Heart right ventricle (tissue), 16 donors: Measurements from ENCODE around the gene TCERG1L. TPM values are rescaled to one million over a fixed set of nuclear protein-coding genes. Genes with fewer than 3 reads are reported as not detected.

Experiments used
- ATAC-seq, 8 donors: fragments of 200-7000 bp; cut with Tn5 transposase; one replicate each; pipeline ENCODE4 v1.9.1; 2020; ENCODE audit warnings: mild to moderate bottlenecking in 8 of 8, moderate library complexity in 8 of 8, moderate number of reproducible peaks in 1 of 8
- DNase-seq, 2 donors: peaks; one replicate each; pipeline ENCODE4 v3.0.0-alpha.2; 2020
- H3K27ac ChIP-seq, 10 donors: fragments of 200-600 bp; sonication (generic) in 2 of 10; one replicate each; pipeline versions ENCODE4 v1.5.0 to v1.8.0; 2020 to 2022; ENCODE audit warnings: mild to moderate bottlenecking in 3 of 10
- H3K27me3 ChIP-seq, 7 donors: fragments of 200-600 bp; one replicate each; pipeline ENCODE4 v1.8.0; 2021 to 2022; ENCODE audit warnings: mild to moderate bottlenecking in 2 of 7
- H3K36me3 ChIP-seq, 9 donors: fragments of 200-600 bp; sonication (generic) in 1 of 9; one replicate each; pipeline versions ENCODE4 v1.5.0 to v1.8.0; 2020 to 2022; ENCODE audit warnings: mild to moderate bottlenecking in 2 of 9
- H3K4me1 ChIP-seq, 9 donors: fragments of 200-600 bp; sonication (generic) in 1 of 9; one replicate each; pipeline versions ENCODE4 v1.5.0 to v1.8.0; 2020 to 2022; ENCODE audit warnings: mild to moderate bottlenecking in 4 of 9
- H3K4me3 ChIP-seq, 10 donors: fragments of 200-600 bp; sonication (generic) in 2 of 10; one replicate each; pipeline versions ENCODE4 v1.5.0 to v1.8.0; 2020 to 2022; ENCODE audit warnings: mild to moderate bottlenecking in 7 of 10, moderate library complexity in 2 of 10
- H3K9me3 ChIP-seq, 11 donors: fragments of 200-600 bp in 10 of 11; sonication (generic) in 2 of 11; one replicate each; pipeline versions ENCODE4 v1.5.0 to v1.8.0; 2013 to 2022; ENCODE audit warnings: mild to moderate bottlenecking in 2 of 11, control low read depth in 1 of 11, moderate library complexity in 1 of 11
- CTCF ChIP-seq, 9 donors: fragments of 200-600 bp; sonication (generic) in 2 of 9; IDR thresholded peaks; one replicate each; pipeline versions ENCODE4 v1.5.0 to v1.8.0; 2021 to 2022; ENCODE audit warnings: antibody characterized with exemption in 9 of 9, mild to moderate bottlenecking in 5 of 9, moderate library complexity in 1 of 9
- WGBS, 2 donors: extraction: QIAGEN DNeasy Blood & Tissue Kit; methylation state at CpG; one replicate each; pipeline ENCODE4 v1.1.7; 2013; ENCODE audit warnings: inconsistent platforms in 1 of 2; 5-methylcytosine and 5-hydroxymethylcytosine counted together
- intact Hi-C, 10 donors: fragments of 100-400 bp; cut with DNase I; formaldehyde crosslinking; loops; one replicate each; pipeline versions ENCODE4 v1.11.1 to v1.14.2; 2022
- polyA plus RNA-seq, 2 donors: library from polyadenylated mRNA; stranded (reverse); fragments of 200-250 nt; gene quantifications; one replicate each; pipeline ENCODE4 v1.2.3, GENCODE V29; 2013
- total RNA-seq, 10 donors: library from RNA; stranded (reverse); fragmentation: NEBNext Ultra II Directional in 3 of 10; extraction: Animal tissue kit (Norgen Biotek cat#: 25700) in 3 of 10; gene quantifications; one replicate each; pipeline versions ENCODE4 v1.2.1 to v1.2.4, GENCODE V29; 2021 to 2023
- donor health status: Arrhythmogenic right ventricular cardiomyopathy.
- donor health status: ischemic (EF 13 %, LVEDD 7.1; RV severe dilation, severe dysfunction).
- donor health status: healthy with polysubstance abuse.
- donor health status: DM: no; HTN: yes; CAD: no.
- donor health status: DM: no; HTN: no; CAD: no.
- donor health status: ischemic (EF 25% LVEDD 6.9; RV normal size, moderate dysfunction).
- donor health status: ischemic (EF 25% LVEDD 5.7; RV mildly dilated, moderate dysfunction).
- donor health status: healthy.
- donor health status: DM: yes; HTN: yes; CAD: no.
- donor health status: Ischemic cardiomyopathy.
- donor health status: ischemic (EF 35%, LVEDD 5.7; RV mildly dilated, moderate dysfunction).
- donor health status: nonischemic (EF 11% LVEDD 7.7; RV severe dilation, severe dysfunction).
- donor health status: DM: yes; HTN: yes; CAD: no.
- donor health status: PGD.
- donor health status: ischemic (EF 29% LVEDD 5.4; RV normal size, mild dysfunction).
- donor health status: nonischemic (EF 23%, LVEDD 6.1; RV moderate dilation, normal function).

TCERG1L gene
- total and polyA plus RNA-seq, 12 donors, result 0.09 TPM; not detected in 10

DNA sequence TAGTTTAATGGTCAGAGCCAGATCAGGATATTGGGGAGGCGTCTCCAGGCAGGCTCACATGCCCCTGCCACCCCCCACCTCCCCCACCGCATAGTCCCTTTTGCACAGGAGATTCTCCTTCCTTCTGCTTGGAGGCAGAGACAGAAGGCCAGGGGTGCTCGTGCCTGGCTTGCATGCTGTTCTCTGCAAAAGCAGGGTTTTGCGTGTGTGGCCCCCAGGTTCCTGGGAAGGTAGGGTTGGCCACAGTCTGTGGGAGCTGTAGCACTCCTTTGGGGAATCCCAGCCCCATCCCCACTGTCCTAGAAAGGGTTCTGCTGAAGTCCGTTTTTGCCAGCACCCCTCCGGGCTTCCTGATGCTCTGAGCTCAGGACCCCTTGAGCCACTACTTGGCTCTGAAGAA, 1.9 kb upstream of the TCERG1L start:
- H3K27me3 ChIP-seq, result peaks cover 23 to 91% (median 88%) of the 10 kb centered on the region in 7 donors

DNA sequence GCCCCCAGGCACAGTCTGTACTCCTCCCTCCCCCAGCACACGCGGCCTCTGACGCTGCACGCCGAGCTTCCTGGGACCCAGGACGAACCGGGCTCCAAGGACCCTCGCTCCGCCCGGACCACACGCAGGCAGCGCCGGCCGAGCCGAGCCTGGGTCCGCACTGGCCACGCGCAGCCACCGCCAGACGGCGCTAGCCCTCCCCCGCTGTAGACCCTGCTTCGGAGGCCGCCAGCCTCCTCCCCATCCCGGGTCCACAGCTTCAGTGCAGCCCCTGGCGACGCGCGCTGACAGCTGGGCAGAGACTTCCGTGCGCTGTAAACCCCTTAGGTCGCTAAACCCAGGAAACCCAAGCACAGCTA, 936 bp upstream of the TCERG1L start:
- H3K9me3 ChIP-seq, result no peaks in the 10 kb centered on the region
- 1 to 3% methylated on average over 32 of the region's 32 CpGs for WGBS, 2 donors
- intact Hi-C loops, result no loop called here
- peak in 3 of 9 donors; percentile 14 to 33 (median 27) for TF ChIP-seq CTCF (IDR thresholded peaks at IDR 0.05)
- H3K4me1 ChIP-seq, result peaks cover 0 to 9% (median 5%) of the 10 kb centered on the region in 9 donors
- H3K27me3 ChIP-seq, result peaks cover 28 to 90% (median 88%) of the 10 kb centered on the region in 7 donors
- peak overlapping the region in 2 of 10 donors; percentile 6 to 7 for H3K4me3 ChIP-seq
- DNase-seq (no peak), ATAC-seq (peak in 1 of 8 donors; percentile 10)
- no peaks in the 10 kb centered on the region for H3K36me3 ChIP-seq
- no peak overlapping the region for H3K27ac ChIP-seq

More for the DNA sequence above, 1.9 kb upstream of the TCERG1L start:
- no peak for TF ChIP-seq CTCF (IDR thresholded peaks at IDR 0.05)
- WGBS, 2 donors, result 77 to 79% methylated on average over 6 of the region's 6 CpGs
- peaks cover 0 to 9% (median 5%) of the 10 kb centered on the region in 9 donors for H3K4me1 ChIP-seq
- H3K27ac ChIP-seq, result no peak overlapping the region
- H3K9me3 ChIP-seq, result no peaks in the 10 kb centered on the region
- no peak for DNase-seq
- H3K4me3 ChIP-seq, result no peak overlapping the region
- no peak for ATAC-seq
- H3K36me3 ChIP-seq, result no peaks in the 10 kb centered on the region
- intact Hi-C loops, result no loop called here

DNA sequence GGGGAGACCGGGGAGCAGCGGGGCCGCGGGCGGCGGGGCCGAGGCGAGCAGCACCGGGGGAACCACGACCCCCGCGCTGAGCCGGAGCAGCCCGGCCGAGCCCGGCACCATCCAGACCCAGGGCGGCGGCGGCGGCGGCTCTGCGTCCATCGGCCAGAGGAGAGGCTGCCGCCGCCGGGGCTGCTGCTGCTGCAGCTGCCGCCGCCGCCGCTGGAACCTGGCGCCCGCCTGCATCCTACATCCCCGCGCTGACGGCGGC, 190 bp downstream of the TCERG1L start:
- peaks cover 28 to 90% (median 85%) of the 10 kb centered on the region in 7 donors for H3K27me3 ChIP-seq
- no peak overlapping the region for H3K27ac ChIP-seq
- no peak for TF ChIP-seq CTCF (IDR thresholded peaks at IDR 0.05)
- no peak for ATAC-seq
- 1% methylated on average over 36 of the region's 36 CpGs; no CpG with 5 or more reads in 1 of the 2 donors for WGBS, 2 donors
- DNase-seq, result no peak
- peaks cover 0 to 9% (median 5%) of the 10 kb centered on the region in 9 donors for H3K4me1 ChIP-seq
- no peaks in the 10 kb centered on the region for H3K36me3 ChIP-seq
- H3K4me3 ChIP-seq, result no peak overlapping the region
- intact Hi-C loops, result no loop called here
- H3K9me3 ChIP-seq, result no peaks in the 10 kb centered on the region

- no peak for TF ChIP-seq CTCF (IDR thresholded peaks at IDR 0.05)
- Histone ChIP-seq H3K27ac (no peak overlapping the region), H3K4me1 (peaks cover 0 to 9% (median 5%) of the 10 kb centered on the region in 9 donors), H3K36me3 (no peaks in the 10 kb centered on the region), H3K9me3 (no peaks in the 10 kb centered on the region), H3K4me3 (no peak overlapping the region), H3K27me3 (peaks cover 28 to 90% (median 79%) of the 10 kb centered on the region in 7 donors)
- ATAC-seq, result no peak
- WGBS, 2 donors, result 1 to 3% methylated on average over 47 to 76 of the region's 76 CpGs
- intact Hi-C loops, result no loop called here
- no peak for DNase-seq
These were observed 745 bp downstream of the TCERG1L start for GRCh38 chr10:131310551-131311401.
